ENCODE results near the gene NRIP1. TPM values are rescaled to one million over a fixed set of nuclear protein-coding genes. Genes with fewer than 3 reads are reported as not detected.

NRIP1 gene
- total RNA-seq, 1 experiment from 2014 or later, result 10.3 TPM

DNA sequence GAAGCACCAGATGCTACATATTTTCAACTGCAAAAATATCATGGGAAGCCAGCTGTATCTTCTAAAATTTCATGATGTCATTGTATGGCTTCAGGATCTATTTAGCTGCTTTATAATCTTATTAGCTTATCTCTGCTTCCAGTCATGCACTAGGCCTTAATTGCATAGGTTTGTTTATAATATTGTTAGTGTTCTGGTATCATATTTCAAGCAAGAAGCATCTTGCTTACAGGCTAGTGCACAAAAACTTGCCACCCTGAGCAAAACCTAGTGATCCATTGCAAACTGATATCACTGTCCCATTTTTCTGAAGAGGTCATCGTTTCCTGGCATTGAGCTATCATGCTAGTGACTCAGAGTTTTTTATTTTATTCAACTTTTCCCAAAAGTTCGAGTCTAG, 15.7 kb upstream of the NRIP1 start:
- DNase-seq (ENCODE audit: low spot score) (no peak), ATAC-seq (no peak)
- CTCF ChIA-PET, result no interaction called here
- POLR2A ChIA-PET, result no interaction called here
- no peak overlapping the region for H3K4me3 Mint-ChIP-seq
- TF ChIP-seq, protein P1, sequence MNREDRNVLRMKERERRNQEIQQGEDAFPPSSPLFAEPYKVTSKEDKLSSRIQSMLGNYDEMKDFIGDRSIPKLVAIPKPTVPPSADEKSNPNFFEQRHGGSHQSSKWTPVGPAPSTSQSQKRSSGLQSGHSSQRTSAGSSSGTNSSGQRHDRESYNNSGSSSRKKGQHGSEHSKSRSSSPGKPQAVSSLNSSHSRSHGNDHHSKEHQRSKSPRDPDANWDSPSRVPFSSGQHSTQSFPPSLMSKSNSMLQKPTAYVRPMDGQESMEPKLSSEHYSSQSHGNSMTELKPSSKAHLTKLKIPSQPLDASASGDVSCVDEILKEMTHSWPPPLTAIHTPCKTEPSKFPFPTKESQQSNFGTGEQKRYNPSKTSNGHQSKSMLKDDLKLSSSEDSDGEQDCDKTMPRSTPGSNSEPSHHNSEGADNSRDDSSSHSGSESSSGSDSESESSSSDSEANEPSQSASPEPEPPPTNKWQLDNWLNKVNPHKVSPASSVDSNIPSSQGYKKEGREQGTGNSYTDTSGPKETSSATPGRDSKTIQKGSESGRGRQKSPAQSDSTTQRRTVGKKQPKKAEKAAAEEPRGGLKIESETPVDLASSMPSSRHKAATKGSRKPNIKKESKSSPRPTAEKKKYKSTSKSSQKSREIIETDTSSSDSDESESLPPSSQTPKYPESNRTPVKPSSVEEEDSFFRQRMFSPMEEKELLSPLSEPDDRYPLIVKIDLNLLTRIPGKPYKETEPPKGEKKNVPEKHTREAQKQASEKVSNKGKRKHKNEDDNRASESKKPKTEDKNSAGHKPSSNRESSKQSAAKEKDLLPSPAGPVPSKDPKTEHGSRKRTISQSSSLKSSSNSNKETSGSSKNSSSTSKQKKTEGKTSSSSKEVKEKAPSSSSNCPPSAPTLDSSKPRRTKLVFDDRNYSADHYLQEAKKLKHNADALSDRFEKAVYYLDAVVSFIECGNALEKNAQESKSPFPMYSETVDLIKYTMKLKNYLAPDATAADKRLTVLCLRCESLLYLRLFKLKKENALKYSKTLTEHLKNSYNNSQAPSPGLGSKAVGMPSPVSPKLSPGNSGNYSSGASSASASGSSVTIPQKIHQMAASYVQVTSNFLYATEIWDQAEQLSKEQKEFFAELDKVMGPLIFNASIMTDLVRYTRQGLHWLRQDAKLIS (CRISPR knock-in tag; IDR thresholded peaks at IDR 0.05; ENCODE audit: borderline replicate concordance), result no peak
- TF ChIP-seq, protein P2, sequence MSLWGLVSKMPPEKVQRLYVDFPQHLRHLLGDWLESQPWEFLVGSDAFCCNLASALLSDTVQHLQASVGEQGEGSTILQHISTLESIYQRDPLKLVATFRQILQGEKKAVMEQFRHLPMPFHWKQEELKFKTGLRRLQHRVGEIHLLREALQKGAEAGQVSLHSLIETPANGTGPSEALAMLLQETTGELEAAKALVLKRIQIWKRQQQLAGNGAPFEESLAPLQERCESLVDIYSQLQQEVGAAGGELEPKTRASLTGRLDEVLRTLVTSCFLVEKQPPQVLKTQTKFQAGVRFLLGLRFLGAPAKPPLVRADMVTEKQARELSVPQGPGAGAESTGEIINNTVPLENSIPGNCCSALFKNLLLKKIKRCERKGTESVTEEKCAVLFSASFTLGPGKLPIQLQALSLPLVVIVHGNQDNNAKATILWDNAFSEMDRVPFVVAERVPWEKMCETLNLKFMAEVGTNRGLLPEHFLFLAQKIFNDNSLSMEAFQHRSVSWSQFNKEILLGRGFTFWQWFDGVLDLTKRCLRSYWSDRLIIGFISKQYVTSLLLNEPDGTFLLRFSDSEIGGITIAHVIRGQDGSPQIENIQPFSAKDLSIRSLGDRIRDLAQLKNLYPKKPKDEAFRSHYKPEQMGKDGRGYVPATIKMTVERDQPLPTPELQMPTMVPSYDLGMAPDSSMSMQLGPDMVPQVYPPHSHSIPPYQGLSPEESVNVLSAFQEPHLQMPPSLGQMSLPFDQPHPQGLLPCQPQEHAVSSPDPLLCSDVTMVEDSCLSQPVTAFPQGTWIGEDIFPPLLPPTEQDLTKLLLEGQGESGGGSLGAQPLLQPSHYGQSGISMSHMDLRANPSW (CRISPR knock-in tag; conservative IDR thresholded peaks at IDR 0.05; ENCODE audit: low read depth), result no peak
- TF ChIP-seq FOXK1 (CRISPR knock-in tag; IDR thresholded peaks at IDR 0.05), result no peak
- no peak for TF ChIP-seq RORB (CRISPR knock-in tag; IDR thresholded peaks at IDR 0.05)
- TF ChIP-seq KAT7 (CRISPR knock-in tag; IDR thresholded peaks at IDR 0.05; ENCODE audit: borderline replicate concordance), result no peak
- TF ChIP-seq ZNF396 (CRISPR knock-in tag; IDR thresholded peaks at IDR 0.05; ENCODE audit: borderline replicate concordance), result no peak
- no peak for TF ChIP-seq EMX1 (CRISPR knock-in tag; IDR thresholded peaks at IDR 0.05)
- TF ChIP-seq, protein P3, sequence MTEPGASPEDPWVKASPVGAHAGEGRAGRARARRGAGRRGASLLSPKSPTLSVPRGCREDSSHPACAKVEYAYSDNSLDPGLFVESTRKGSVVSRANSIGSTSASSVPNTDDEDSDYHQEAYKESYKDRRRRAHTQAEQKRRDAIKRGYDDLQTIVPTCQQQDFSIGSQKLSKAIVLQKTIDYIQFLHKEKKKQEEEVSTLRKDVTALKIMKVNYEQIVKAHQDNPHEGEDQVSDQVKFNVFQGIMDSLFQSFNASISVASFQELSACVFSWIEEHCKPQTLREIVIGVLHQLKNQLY (CRISPR knock-in tag; IDR thresholded peaks at IDR 0.05), result no peak
- TF ChIP-seq ETV6 (CRISPR knock-in tag; IDR thresholded peaks at IDR 0.05), result no peak
- TF ChIP-seq PRRX2 (CRISPR knock-in tag; IDR thresholded peaks at IDR 0.05), result no peak
- TF ChIP-seq IRF2 (CRISPR knock-in tag; IDR thresholded peaks at IDR 0.05; ENCODE audit: borderline replicate concordance, low read depth), result no peak
- TF ChIP-seq, protein P4, sequence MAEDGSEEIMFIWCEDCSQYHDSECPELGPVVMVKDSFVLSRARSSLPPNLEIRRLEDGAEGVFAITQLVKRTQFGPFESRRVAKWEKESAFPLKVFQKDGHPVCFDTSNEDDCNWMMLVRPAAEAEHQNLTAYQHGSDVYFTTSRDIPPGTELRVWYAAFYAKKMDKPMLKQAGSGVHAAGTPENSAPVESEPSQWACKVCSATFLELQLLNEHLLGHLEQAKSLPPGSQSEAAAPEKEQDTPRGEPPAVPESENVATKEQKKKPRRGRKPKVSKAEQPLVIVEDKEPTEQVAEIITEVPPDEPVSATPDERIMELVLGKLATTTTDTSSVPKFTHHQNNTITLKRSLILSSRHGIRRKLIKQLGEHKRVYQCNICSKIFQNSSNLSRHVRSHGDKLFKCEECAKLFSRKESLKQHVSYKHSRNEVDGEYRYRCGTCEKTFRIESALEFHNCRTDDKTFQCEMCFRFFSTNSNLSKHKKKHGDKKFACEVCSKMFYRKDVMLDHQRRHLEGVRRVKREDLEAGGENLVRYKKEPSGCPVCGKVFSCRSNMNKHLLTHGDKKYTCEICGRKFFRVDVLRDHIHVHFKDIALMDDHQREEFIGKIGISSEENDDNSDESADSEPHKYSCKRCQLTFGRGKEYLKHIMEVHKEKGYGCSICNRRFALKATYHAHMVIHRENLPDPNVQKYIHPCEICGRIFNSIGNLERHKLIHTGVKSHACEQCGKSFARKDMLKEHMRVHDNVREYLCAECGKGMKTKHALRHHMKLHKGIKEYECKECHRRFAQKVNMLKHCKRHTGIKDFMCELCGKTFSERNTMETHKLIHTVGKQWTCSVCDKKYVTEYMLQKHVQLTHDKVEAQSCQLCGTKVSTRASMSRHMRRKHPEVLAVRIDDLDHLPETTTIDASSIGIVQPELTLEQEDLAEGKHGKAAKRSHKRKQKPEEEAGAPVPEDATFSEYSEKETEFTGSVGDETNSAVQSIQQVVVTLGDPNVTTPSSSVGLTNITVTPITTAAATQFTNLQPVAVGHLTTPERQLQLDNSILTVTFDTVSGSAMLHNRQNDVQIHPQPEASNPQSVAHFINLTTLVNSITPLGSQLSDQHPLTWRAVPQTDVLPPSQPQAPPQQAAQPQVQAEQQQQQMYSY (CRISPR knock-in tag; IDR thresholded peaks at IDR 0.05), result no peak
- no peak for TF ChIP-seq TEAD4 (CRISPR knock-in tag; IDR thresholded peaks at IDR 0.05)
- TF ChIP-seq ZNF317 (CRISPR knock-in tag; IDR thresholded peaks at IDR 0.05; ENCODE audit: borderline replicate concordance, low read depth), result no peak
- TF ChIP-seq, protein P5, sequence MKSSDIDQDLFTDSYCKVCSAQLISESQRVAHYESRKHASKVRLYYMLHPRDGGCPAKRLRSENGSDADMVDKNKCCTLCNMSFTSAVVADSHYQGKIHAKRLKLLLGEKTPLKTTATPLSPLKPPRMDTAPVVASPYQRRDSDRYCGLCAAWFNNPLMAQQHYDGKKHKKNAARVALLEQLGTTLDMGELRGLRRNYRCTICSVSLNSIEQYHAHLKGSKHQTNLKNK (CRISPR knock-in tag; IDR thresholded peaks at IDR 0.05), result no peak
- TF ChIP-seq, protein P6, sequence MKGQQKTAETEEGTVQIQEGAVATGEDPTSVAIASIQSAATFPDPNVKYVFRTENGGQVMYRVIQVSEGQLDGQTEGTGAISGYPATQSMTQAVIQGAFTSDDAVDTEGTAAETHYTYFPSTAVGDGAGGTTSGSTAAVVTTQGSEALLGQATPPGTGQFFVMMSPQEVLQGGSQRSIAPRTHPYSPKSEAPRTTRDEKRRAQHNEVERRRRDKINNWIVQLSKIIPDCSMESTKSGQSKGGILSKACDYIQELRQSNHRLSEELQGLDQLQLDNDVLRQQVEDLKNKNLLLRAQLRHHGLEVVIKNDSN (CRISPR knock-in tag; IDR thresholded peaks at IDR 0.05), result no peak
- TF ChIP-seq CBFB (CRISPR knock-in tag; IDR thresholded peaks at IDR 0.05; ENCODE audit: low read depth), result no peak
- no peak for TF ChIP-seq MYBL2 (CRISPR knock-in tag; IDR thresholded peaks at IDR 0.05)
- no peak for TF ChIP-seq MXD4 (CRISPR knock-in tag; IDR thresholded peaks at IDR 0.05; ENCODE audit: borderline replicate concordance)
- TF ChIP-seq, protein P7, sequence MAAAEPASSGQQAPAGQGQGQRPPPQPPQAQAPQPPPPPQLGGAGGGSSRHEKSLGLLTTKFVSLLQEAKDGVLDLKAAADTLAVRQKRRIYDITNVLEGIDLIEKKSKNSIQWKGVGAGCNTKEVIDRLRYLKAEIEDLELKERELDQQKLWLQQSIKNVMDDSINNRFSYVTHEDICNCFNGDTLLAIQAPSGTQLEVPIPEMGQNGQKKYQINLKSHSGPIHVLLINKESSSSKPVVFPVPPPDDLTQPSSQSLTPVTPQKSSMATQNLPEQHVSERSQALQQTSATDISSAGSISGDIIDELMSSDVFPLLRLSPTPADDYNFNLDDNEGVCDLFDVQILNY (CRISPR knock-in tag; IDR thresholded peaks at IDR 0.05), result no peak
- no peaks in the 10 kb centered on the region for H3K9me3 Mint-ChIP-seq
- no peak overlapping the region for H3K27ac Mint-ChIP-seq
- no peaks in the 10 kb centered on the region for H3K36me3 Mint-ChIP-seq
- no peaks in the 10 kb centered on the region for H3K27me3 Mint-ChIP-seq (ENCODE audit: low read depth)
- no peaks in the 10 kb centered on the region for H3K4me1 Mint-ChIP-seq
